Smooth muscle cell (in vitro differentiated cells): Measurements from ENCODE around the gene LOXL4. TPM values are rescaled to one million over a fixed set of nuclear protein-coding genes. Genes with fewer than 3 reads are reported as not detected.

Experiments used
- DNase-seq: peaks from one replicate; lab custom pipeline; 2025; ENCODE audit not compliant: unreplicated experiment; lab: John Stamatoyannopoulos, UW
- H2AFZ ChIP-seq: fragments of 200-600 bp; sonication (generic); 2 replicates; pipeline ENCODE4 v1.6.0; 2016; ENCODE audit warnings: antibody characterized with exemption, low read depth, mild to moderate bottlenecking
- H3F3A ChIP-seq: fragments of 200-600 bp; sonication (generic); 2 replicates; pipeline ENCODE4 v1.6.0; 2017; ENCODE audit warnings: antibody characterized with exemption, low read depth
- H3K27ac ChIP-seq: fragments of 200-600 bp; sonication (generic); 2 replicates; pipeline ENCODE4 v1.5.1; 2016; ENCODE audit warnings: low read depth, mild to moderate bottlenecking
- H3K27me3 ChIP-seq: fragments of 200-600 bp; sonication (generic); 2 replicates; pipeline ENCODE4 v1.6.1; 2016; ENCODE audit warnings: low read depth, mild to moderate bottlenecking
- H3K36me3 ChIP-seq: fragments of 200-600 bp; sonication (generic); 2 replicates; pipeline ENCODE4 v1.5.1; 2016; ENCODE audit warnings: low read depth
- H3K4me1 ChIP-seq: fragments of 200-600 bp; sonication (generic); 2 replicates; pipeline ENCODE4 v1.5.1; 2016; ENCODE audit warnings: low read depth
- H3K4me2 ChIP-seq: fragments of 200-600 bp; sonication (generic); 2 replicates; pipeline ENCODE4 v1.6.0; 2016; ENCODE audit warnings: mild to moderate bottlenecking
- H3K4me3 ChIP-seq: fragments of 200-600 bp; sonication (generic); 2 replicates; pipeline ENCODE4 v1.5.1; 2016; ENCODE audit warnings: mild to moderate bottlenecking
- H3K79me2 ChIP-seq: fragments of 200-600 bp; sonication (generic); 2 replicates; pipeline ENCODE4 v1.6.0; 2016; ENCODE audit warnings: low read depth, mild to moderate bottlenecking
- H3K9ac ChIP-seq: fragments of 200-600 bp; sonication (generic); 2 replicates; pipeline ENCODE4 v1.6.0; 2016; ENCODE audit warnings: low read depth
- H3K9me3 ChIP-seq: fragments of 200-600 bp; sonication (generic); replicated peaks from 2 replicates; pipeline ENCODE4 v1.5.1; 2016; ENCODE audit warnings: low read depth
- H4K20me1 ChIP-seq: fragments of 200-600 bp; sonication (generic); 2 replicates; pipeline ENCODE4 v1.6.0; 2016; ENCODE audit warnings: low read depth
- WGBS: methylation state at CpG from one replicate; pipeline ENCODE4 v1.1.7; 2016; ENCODE audit warnings: low lambda C conversion rate; 5-methylcytosine and 5-hydroxymethylcytosine counted together
- polyA plus RNA-seq: library from polyadenylated mRNA; unstranded; fragments of >200 nt; fragmentation: Nextera tagmentation; extraction: Ambion mirVana; gene quantifications from 2 replicates; pipeline ENCODE4 v1.2.1, GENCODE V29; 2016
- total RNA-seq: library from RNA; depleted of rRNA; stranded (reverse); fragments of >200 nt; gene quantifications from 2 replicates; pipeline ENCODE4 v1.2.3, GENCODE V29; 2014
- TF ChIP-seq, protein P1 (sequence below): fragments of 200-600 bp; sonication (generic); IDR thresholded peaks from 2 replicates; pipeline ENCODE4 v1.5.1; 2017; ENCODE audit warnings: borderline replicate concordance, mild to moderate bottlenecking, antibody characterized with exemption; ENCODE audit not compliant: insufficient read depth, poor library complexity, severe bottlenecking

The LOXL4 gene
- total and polyA plus RNA-seq, 2 experiments from 2014 or later: 19.8 to 60.2 TPM

DNA sequence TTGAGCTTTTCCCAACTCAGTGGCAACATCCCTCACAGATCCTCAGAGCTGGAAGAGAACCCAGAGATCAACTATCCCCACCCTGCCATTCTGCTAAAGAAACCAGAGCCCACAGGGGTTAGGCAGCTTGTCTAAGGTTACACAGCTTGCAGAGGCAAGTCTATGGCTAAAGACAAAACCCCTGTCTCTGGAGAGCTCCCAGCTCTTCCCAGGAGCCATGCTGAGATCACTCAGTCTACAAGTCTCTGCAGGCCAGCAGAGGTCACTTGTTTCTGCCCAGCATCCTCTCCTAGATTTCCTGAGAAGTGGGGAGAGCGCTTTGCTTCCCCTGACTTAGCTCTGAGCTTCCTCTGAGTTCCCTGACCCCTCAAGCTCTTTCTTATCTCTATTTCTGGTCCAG lies 28.5 kb upstream of the LOXL4 start:
- TF ChIP-seq, protein P1, sequence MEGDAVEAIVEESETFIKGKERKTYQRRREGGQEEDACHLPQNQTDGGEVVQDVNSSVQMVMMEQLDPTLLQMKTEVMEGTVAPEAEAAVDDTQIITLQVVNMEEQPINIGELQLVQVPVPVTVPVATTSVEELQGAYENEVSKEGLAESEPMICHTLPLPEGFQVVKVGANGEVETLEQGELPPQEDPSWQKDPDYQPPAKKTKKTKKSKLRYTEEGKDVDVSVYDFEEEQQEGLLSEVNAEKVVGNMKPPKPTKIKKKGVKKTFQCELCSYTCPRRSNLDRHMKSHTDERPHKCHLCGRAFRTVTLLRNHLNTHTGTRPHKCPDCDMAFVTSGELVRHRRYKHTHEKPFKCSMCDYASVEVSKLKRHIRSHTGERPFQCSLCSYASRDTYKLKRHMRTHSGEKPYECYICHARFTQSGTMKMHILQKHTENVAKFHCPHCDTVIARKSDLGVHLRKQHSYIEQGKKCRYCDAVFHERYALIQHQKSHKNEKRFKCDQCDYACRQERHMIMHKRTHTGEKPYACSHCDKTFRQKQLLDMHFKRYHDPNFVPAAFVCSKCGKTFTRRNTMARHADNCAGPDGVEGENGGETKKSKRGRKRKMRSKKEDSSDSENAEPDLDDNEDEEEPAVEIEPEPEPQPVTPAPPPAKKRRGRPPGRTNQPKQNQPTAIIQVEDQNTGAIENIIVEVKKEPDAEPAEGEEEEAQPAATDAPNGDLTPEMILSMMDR: no peak
- peaks cover 3% of the 10 kb centered on the region for H3K4me1 ChIP-seq
- H3K9me3 ChIP-seq: no peaks in the 10 kb centered on the region
- no peaks in the 10 kb centered on the region for H3K79me2 ChIP-seq
- H4K20me1 ChIP-seq: no peaks in the 10 kb centered on the region
- peak overlapping the region; percentile 29 for H3K4me2 ChIP-seq
- H2AFZ ChIP-seq: no peak overlapping the region
- H3K27ac ChIP-seq: no peak overlapping the region
- 100% methylated on average over 1 of the region's 1 CpG for WGBS
- H3K27me3 ChIP-seq: peaks cover 11% of the 10 kb centered on the region
- H3K36me3 ChIP-seq: no peaks in the 10 kb centered on the region
- no peak for DNase-seq
- H3F3A ChIP-seq: no peaks in the 10 kb centered on the region
- H3K4me3 ChIP-seq: no peak overlapping the region
- no peak overlapping the region for H3K9ac ChIP-seq

DNA sequence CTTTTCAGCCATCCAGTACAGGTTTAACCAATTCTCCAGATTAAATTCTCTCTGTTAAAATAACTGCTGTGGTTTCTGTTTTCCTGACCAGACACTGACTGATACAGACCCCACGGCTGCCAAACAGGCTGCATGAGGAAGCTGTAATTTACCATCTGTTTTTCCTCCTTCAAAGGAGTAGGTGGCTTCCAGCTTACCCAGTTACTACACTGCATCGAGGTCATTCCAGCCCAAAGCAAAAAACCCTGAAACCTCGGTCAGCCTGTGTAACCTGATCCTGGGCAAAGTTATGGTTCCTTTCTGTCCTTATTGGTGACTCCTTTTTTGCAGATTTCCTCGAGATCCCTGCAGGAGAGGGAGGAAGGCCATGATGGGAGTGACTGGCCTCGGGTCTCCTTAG lies 27.9 kb upstream of the LOXL4 start:
- no peaks in the 10 kb centered on the region for H4K20me1 ChIP-seq
- peak overlapping the region; percentile 29 for H3K4me2 ChIP-seq
- H3K36me3 ChIP-seq: no peaks in the 10 kb centered on the region
- H3K4me1 ChIP-seq: peaks cover 3% of the 10 kb centered on the region
- H3F3A ChIP-seq: no peaks in the 10 kb centered on the region
- no peak overlapping the region for H3K4me3 ChIP-seq
- H3K9me3 ChIP-seq: no peaks in the 10 kb centered on the region
- WGBS: 23% methylated on average over 5 of the region's 5 CpGs
- TF ChIP-seq, protein P1: no peak
- no peak overlapping the region for H2AFZ ChIP-seq
- no peak overlapping the region for H3K27ac ChIP-seq
- peaks cover 17% of the 10 kb centered on the region for H3K27me3 ChIP-seq
- DNase-seq: no peak
- no peak overlapping the region for H3K9ac ChIP-seq
- H3K79me2 ChIP-seq: no peaks in the 10 kb centered on the region

DNA sequence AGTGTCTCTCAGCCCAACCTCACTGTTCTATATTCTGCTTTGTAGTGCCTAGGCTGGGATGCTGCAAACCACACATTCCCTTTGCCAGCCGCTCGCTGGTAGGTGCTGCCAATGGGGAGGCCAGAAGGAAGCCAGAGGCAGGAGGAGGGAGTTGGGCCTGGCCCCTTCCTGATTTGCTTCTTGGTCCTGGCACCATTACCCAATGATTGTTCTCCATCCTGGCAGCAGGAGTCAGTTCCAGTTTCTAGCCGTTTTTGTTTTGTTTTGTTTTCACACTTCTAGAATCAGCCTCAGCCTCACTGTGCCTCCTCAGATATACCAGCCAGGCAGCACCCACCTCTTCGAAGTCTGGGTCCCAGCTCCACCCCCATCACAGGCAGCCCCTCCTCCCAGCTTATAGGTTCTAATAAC lies 27.4 kb upstream of the LOXL4 start:
- Histone ChIP-seq H4K20me1 (no peaks in the 10 kb centered on the region), H3K9ac (no peak overlapping the region), H2AFZ (no peak overlapping the region), H3K4me3 (no peak overlapping the region), H3K36me3 (no peaks in the 10 kb centered on the region), H3K4me2 (peak overlapping the region; percentile 27), H3K27ac (no peak overlapping the region), H3K79me2 (no peaks in the 10 kb centered on the region), H3K27me3 (peaks cover 21% of the 10 kb centered on the region), H3F3A (no peaks in the 10 kb centered on the region), H3K4me1 (peaks cover 3% of the 10 kb centered on the region), H3K9me3 (no peaks in the 10 kb centered on the region)
- TF ChIP-seq, protein P1: no peak
- WGBS: 65% methylated on average over 4 of the region's 4 CpGs
- no peak for DNase-seq

DNA sequence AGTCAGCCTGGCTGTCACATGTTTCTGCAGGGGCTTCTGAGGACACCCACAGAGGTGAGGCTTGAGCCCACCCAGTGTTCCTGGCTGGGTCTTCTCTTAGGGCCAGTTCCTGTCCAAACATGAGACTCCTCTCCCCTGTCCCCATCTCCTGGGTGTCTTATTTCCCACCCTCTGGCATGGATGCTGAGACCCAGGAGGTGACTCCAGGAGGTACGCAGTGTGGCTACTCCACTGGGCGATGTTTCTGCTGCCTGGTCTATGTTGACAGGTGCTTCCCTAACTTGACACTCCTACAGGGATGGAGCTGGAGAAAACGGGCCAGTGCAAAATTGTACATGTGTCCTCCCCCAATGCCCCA lies 26.3 kb upstream of the LOXL4 start:
- H3K4me2 ChIP-seq: no peak overlapping the region
- TF ChIP-seq, protein P1: no peak
- no peaks in the 10 kb centered on the region for H4K20me1 ChIP-seq
- no peaks in the 10 kb centered on the region for H3K79me2 ChIP-seq
- no peak overlapping the region for H3K27ac ChIP-seq
- H3F3A ChIP-seq: no peaks in the 10 kb centered on the region
- no peaks in the 10 kb centered on the region for H3K36me3 ChIP-seq
- H3K27me3 ChIP-seq: peaks cover 21% of the 10 kb centered on the region
- WGBS: 93% methylated on average over 3 of the region's 3 CpGs
- H2AFZ ChIP-seq: no peak overlapping the region
- no peak for DNase-seq
- no peak overlapping the region for H3K4me3 ChIP-seq
- no peak overlapping the region for H3K9ac ChIP-seq
- H3K9me3 ChIP-seq: no peaks in the 10 kb centered on the region
- H3K4me1 ChIP-seq: peaks cover 3% of the 10 kb centered on the region
